Measurements from ENCODE around the gene FOXA2.

The FOXA2 gene

GRCh38 chr20:22583773-22584521 is 425 bp downstream of the FOXA2 start:
- DNase-seq, result no peak

GRCh38 chr20:22582964-22583772 is 1.2 kb downstream of the FOXA2 start:
- DNase-seq, result no peak

- no peak for DNase-seq
Measured at GRCh38 chr20:22582386-22582963, 1.9 kb downstream of the FOXA2 start.

- no peak for DNase-seq
Measured at GRCh38 chr20:22581437-22582385, 2.7 kb downstream of the FOXA2 start.

- no peak for DNase-seq
Measured at GRCh38 chr20:22579711-22580697, 4.4 kb downstream of the FOXA2 start.

GRCh38 chr20:22579119-22579427 is 5.3 kb downstream of the FOXA2 start:
- no peak for DNase-seq

- DNase-seq, result no peak
Measured at GRCh38 chr20:22578221-22579118, 5.9 kb downstream of the FOXA2 start.

- no peak for DNase-seq
Measured at GRCh38 chr20:22577515-22578220, 6.7 kb downstream of the FOXA2 start.

- DNase-seq, result no peak
Measured at GRCh38 chr20:22576733-22577514, 7.4 kb downstream of the FOXA2 start.

GRCh38 chr20:22576273-22576672 is 8.1 kb downstream of the FOXA2 start:
- no peak for DNase-seq

GRCh38 chr20:22575737-22576136 is 8.6 kb downstream of the FOXA2 start:
- DNase-seq, result no peak

- DNase-seq, result no peak
Measured at GRCh38 chr20:22575087-22575721, 9.2 kb downstream of the FOXA2 start.

GRCh38 chr20:22574545-22575086 is 9.8 kb downstream of the FOXA2 start:
- DNase-seq, result no peak

GRCh38 chr20:22572491-22572890 is 11.9 kb downstream of the FOXA2 start:
- no peak for DNase-seq

GRCh38 chr20:22572023-22572422 is 12.3 kb downstream of the FOXA2 start:
- DNase-seq, result no peak

GRCh38 chr20:22569353-22569752 is 15.0 kb downstream of the FOXA2 start:
- no peak for DNase-seq

- DNase-seq, result no peak
Measured at GRCh38 chr20:22568872-22569344, 15.5 kb downstream of the FOXA2 start.

Data from HCEC 1CT (cell line).